Ammon's horn (tissue), 1 donor: ENCODE measurements around the gene LILRB3.
"Not testable (repeated sequence)": the region's sequence is repeated elsewhere in the genome, so short reads cannot be mapped to it uniquely, and the experiment has no call there.

Experiments
- DNase-seq: peaks from one replicate; pipeline ENCODE4 v3.0.0-alpha.2; 2016; ENCODE audit warnings: low spot score

The LILRB3 gene

DNA sequence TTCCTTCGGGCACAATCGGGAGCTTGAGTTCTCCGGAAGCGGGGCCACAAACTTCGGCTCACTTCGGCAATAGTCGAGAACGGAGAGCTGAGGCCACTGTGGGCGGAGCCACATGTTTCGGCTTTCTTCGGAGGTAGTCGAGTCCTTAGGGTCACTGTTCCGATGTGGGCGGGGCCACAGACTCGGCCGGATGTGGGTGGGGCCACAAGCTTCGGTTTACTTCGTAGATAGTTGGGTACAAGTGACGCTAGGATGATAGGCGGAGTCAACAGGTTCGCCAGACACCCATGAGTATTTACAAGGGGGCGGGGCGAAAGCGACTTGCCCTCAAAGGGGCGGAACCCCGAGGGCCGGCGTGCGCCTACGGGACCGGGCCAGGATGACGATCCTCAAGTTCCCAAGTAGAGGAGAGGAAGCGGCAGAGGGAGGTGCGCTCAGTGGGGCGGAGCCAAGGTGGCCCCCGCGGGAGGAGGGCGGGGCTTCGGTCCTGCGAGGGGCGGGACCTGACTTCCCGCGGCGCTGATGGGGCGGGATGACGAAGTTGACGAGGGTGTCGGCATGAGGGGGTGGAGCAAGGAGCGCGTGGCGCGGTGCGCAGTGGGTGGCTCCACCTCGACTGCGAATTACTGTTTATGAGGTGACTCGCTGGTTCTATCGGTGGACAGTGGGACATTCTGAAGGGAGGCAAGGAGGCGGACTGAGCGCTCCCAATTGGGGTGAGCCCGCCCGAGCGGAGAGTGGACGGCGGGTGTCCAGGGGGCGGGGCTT, 32.9 kb downstream of the LILRB3 start:
- peak; percentile 100 for DNase-seq

DNA sequence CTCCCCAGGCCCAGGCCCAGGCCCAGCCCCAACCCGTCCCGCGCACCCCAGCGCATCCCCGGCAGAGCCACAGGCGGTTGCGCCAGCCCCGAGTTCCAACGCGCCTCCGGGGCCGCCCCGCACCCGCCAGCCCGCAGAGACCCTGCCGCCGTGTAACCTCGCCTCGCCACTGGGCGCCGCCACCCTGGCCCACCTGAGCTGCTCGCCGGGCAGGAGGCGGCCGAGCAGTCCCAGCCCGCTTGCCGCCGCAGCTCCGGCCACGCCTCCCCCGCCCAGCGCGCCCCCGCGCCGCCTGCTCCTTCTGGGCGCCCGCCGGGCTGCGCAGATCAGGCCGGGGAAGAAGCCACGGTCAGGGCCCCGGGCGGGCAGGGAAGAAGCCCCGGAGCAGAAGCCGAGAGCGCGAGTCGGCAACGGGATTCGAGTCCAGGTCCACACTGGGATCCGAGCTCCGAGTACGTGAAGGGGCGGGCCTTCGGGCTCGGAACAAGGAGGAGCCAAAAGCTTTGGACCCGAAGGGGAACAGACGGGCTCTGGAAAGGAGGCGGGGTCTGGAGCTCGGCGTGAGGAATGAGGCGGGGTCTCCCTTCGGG, 33.6 kb downstream of the LILRB3 start, which contains the start of gene MBOAT7:
MBOAT7 (minus strand) TSS at position 436 of the 590 bp plus-strand sequence. CDS start 1,072 bp downstream, outside the sequence.
- DNase-seq = no peak

DNA sequence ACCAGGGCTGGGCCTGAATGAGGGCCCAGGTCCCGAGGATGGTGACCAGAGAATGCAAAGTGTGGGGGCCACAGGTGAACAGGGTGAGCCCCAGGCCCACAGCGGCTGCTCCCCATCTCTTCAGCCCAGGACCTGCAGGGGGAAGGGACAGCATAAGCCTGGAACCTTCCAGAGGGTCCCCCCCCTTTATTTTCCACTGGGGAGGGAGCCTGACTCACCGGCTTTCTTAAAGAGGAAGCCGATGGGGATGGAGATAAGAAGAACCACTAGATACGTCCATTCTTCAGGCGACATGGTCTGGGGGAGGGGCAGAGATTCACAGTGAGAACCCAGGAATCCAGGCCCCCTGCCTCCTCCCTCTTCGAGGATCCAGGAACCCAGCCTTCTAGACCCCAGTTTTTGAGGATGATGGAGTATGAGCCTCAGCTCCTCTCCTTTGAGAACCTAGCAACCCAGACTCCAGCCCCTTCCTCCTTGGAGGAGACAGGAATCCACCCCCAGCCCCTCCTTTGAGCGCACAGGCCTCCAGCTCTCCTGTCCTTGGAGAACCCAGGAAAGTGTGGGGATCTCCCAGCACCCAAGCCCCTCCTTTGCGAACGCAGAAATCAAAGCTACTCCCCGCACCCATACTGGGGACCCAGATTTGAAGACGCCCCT, 34.5 kb downstream of the LILRB3 start:
- no peak for DNase-seq

DNA sequence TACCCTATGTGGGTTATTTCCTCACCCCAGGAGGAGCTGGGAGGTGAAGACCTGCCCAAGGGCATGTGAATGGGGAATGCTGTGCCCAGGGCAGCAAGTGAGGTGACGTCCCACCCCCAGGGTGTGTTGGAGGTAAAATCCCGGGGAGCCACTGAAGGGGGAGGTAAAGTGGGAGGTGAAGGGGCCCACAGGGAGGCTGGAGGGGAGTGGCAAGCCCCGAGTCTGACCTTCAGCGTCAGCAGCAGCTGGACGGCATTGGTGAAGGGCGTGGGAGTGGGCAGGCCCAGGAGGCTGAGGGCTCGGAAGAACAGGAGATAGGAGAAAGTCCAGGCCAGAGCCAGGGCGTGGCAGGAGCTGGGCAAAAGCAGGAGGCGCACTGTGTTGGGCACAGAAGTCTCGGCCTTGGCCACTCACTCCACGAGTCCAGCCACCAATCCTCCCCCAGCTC, 35.8 kb downstream of the LILRB3 start:
- no peak for DNase-seq

DNA sequence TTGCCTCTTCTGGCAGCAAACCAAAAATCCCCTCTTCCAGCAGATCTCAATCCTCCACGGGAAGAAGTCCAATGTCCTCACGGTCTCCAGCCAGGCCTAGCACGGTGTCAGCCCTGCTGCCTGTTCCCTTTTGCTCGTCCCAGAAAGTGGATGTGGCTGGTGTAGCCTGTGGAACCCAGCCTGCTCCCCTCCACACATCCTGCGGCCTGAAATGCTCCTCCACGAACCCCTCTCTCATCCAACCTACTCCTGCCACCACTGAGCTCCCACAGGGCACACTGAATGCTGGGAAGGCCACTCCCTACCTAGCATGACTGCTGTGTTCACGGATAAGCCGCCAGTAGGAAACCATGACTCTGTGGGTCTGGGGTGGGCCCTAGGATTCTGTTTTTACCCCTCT, 36.5 kb downstream of the LILRB3 start:
- DNase-seq = no peak

DNA sequence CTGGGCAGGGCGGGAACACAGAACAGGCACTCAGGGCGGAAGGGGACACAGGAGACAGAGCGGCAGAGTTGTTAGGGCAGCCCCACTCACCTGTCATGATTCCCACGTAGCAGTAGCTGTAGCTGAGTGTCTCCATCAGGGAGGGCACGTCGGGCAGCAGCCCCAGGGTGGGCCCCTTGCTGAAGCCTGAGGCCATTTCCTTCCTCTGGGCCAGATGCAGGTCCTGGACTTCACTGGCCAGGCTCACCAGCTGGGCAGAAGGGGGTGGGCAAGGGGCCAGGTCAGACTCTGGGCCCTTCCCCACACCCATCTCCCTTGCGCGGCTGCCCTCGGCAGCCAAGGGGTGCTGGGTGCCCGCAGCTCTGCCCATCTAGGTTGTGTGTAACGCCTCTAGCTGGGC, 39.4 kb downstream of the LILRB3 start:
- DNase-seq = no peak

DNA sequence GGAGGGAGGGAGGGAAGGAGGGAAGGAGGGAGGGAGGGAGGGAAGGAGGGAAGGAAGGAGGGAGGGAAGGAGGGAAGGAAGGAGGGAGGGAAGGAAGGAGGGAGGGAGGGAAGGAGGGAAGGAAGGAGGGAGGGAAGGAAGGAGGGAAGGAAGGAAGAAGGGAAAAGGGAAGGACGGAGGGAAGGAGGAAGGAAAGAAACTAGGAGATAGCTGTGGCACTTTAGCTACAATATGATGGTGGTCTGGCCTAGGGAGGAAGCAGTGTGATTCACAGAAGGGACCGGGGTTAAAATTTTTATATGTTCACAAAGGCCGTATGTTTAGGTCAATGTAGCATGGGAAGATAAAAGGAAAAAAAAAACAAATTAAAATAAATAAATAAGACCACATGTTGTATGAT, 40.9 kb downstream of the LILRB3 start:
- DNase-seq = not testable (repeated sequence)

DNA sequence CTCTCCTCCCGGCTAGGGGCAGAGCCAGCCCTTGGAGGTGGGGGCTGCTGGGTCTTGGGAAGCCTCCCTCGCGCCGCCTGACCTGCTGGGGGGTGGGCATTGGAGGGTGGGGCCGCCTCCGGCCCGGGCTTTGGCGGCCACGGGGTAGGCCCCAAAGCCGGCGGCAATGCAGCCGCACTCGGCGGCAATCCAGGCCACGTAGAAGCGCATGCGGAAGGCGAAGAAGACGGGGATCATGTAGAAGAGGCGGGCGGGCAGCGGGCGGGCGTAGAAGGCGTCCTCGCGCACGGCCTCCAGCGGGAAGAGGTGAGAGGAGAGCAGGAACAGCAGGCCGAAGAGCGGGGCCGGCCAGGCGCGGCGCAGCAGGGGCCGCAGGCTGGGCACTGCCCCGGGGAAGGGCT, 42.1 kb downstream of the LILRB3 start:
- no peak for DNase-seq

DNA sequence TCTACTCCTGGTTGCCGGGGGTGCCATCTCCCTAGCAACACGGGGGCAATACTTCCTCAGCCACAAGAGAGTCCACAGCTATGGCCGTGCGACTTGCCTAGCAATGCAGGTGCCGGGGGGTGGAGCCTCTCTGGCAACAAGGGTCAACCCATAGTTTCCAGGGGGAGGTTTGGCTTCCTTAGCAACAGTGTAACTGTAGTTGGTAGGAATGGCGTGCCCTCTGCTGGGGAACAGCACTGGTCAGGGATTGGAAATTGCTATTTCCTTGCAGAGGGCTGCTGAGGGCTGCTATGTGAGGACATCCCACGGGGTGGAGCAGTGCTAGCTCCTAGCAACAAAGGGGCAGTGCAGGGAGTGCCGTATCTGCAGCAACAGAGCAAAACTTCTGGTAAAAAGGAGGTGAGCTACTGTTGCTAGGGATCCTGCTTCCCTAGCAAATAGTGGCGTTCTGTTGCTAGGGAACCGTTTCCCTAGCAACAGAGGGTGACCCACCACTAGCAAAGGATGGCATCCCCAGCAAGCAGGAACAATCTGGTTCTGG, 42.8 kb downstream of the LILRB3 start:
- peak; percentile 86 for DNase-seq

DNA sequence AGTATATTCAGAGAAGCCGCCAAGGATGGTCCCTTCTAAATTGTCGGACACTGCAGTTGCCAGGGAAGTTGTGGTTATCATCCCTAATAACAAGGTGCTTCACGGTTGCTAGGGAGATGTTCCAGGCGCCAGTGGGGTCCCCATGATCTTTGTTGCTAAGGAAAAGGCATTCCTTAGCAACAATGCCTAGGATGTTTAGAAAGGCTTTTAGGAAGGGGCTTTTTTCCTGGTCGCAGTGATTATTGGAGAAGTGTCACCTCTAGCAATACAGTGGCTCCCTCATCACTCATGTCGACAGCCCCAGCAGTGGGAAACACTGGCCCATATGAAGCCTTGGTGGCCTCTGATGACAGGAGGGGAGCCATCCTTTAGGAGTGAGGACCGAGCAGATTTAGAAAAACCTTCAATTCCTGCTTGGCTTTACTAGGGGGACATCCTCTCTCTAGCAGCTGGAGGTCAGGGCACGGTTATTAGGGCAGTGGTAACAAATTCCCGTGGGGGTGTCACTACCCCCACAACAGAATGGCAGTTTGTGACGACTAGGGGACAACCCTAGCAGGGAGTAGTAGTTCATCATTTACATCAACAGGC, 43.5 kb downstream of the LILRB3 start:
- no peak for DNase-seq

DNA sequence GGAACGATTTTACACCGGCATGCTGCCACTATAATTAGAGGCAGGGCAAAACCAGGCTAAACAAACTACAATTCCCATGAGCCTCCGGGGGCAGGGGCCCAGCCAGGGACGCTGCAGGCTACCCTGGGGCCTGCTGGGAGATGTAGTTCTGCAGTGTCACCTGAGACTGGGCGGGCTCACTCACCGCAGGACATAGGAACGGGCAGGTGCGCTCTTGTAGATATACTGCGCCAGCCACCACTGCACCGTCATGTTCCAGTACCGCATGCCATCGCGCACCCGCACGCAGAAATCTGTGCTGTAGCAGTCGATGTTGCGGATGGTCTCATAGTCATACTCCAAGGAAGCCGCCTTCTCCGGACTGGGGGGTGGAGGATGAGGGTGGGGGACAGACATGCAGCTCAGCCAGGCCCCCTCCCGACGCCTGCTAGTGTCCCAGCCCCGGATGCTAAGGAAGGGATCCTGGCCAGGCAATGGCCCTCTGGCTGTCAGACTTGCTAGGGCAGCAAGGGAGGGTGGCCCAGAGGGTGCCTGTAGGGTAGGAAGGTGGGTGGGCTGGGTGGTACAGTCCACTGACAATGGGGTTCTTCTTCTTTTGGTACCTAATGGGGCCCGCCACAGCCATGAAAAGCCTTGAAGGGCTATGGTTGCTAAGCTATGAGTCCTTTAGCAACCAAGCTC, 44.1 kb downstream of the LILRB3 start:
- peak; percentile 57 for DNase-seq

DNA sequence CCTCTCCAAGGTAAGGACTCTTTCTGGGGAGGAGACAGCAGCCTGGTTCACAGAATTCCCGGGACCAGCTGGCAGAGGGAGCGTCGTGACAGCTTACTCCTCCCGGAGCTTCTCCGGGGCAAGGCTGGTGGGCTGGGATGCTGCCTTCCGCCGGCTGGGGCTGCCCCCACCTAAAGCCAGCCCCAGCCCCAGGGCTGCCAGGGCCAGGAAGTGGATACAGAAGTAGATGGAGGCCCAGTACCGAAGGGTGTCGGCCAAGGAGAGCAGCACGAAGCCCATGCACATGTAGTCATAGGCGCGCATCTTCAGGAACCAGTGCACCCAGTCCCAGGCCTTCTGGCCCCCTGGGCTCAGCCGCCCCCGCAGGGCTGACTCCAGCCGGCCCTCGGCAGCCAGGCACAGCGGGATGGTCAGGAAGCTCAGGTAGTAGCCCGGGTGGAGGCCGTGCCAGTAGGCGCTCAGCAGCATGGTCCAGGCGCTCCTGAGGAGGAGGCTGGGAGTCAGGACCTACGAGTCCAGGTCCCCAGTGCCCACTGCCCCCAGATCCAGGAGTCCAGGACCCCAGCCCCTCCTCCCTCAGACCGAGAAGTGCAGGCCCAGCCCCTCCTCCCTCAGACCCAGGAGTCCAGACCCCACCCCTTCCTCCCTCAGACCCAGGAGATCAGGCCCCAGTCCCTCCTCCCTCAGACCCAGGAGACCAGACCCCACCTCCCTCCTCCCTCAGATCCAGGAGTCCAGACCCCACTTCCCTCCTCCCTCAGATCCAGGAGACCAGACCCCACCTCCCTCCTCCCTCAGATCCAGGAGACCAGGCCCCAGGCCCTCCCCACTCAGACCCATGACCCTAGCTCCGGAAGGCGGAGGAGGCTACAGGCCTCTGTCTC, 48.6 kb downstream of the LILRB3 start:
- DNase-seq = no peak

DNA sequence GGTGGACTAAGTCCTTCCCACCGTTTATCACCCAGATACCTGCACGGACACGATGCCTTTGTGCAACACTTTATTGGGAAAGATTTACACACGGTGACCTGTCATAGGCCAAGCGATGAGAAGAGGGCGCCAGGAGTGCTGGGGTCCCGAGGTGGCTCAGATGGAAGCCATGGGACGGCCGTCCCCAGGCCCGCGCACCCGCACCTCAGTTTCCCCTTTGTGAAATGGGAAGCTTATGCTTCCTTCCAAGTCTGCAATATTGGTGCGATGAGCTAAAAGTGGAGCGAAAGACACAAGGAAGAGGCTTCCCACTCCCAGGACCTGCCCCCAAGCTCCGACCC, 49.5 kb downstream of the LILRB3 start:
- DNase-seq = no peak

DNA sequence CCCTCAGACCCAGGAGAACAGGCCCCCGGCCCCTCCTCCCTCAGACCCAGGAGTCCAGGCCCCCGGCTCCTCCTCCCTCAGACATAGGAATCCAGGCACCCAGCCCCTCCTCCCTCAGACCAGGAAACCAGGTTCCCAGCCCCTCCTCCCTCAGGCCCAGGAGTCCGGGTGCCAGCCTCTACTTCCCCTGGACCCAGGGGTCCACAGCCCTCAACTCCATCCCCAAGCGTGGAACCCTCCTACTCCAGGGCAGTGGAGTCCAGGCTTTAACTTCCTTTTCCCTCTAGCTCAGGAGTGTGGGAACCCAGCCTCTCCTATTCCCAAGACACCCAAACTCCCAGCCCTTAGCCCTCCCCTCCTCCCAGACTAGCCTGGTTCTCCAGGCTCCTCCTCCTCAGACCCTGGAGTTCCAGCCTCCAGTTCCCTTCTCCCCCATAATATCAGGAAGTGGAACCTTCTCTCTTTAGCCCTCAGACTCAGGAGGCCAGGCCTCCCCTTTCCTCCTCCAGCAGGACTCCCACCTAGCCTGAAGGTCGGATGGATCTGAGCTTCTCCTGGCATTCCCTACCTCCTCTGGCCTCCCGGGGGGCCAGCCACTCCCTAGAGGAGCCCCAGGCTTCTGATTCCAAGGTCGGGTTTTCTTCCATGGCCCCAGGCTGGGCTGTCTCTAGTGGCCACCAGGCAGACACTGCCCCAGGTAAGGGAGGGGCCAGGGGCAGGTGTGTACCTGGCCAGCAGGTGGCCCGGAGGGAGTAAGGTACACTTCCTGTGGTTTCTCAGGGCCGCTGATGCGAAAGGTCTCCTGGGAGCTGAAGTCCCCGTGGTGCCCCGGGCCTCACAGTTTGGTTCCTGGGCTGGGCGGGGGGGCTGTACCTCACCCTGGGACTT, 50.1 kb downstream of the LILRB3 start, which contains the start of gene TMC4:
TMC4 (minus strand) TSS at position 690 of the 888 bp plus-strand sequence; CDS start at position 647, 43 bp downstream.
- no peak for DNase-seq

DNA sequence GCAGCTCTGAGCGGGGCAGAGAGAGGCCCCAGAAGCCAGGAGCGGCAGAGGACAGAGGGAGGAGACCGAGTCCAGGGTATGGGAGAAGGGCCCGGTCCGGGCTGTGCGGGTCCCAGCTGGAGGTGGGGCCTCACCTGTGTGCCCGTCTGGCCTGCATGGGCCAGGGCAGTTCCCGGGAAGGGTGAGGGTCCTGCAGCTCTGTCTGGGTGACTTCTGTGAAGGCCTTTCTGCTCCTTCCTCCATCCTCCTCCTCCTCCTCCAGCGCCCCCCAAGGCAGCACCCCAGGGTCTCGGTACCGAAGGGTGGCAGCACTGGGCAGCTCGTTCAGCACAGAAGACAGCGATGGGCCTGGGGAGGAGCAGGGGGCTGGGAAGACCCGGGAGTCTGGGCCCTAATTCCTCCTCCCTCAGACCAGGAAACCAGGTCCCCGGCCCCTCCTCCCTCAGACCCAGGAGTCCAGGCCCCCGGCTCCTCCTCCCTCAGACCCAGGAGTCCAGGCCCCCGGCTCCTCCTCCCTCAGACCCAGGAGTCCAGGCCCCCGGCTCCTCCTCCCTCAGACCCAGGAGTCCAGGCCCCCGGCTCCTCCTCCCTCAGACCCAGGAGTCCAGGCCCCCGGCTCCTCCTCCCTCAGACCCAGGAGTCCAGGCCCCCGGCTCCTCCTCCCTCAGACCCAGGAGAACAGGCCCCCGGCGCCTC, 50.9 kb downstream of the LILRB3 start:
- not testable (repeated sequence) for DNase-seq

DNA sequence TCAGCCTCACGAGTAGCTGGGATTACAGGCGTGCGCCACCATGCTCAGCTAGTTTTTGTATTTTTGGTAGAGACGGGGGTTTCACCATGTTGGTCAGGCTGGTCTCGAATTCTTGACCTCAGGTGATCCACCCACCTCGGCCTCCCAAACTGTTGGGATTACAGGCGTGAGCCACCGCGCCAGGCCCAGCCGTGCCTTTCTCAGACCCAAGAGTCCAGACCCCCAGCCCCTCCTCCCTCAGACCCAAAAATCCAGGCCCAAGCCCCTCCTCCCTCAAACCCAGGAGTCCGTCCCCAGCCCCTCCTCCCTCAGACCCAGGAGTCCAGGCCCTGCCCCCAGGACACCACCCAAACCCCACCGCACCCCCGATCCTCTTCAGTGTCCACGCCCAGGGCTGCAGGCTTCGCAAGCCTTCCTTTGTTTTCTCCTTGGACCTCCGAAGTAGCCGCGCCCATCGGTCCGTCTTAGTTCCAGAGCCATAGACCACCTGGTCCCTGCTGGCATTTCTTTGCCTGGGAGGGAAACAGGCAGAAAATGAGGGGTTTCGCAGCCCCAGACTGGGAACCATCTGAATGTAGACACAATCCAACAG, 53.6 kb downstream of the LILRB3 start:
- DNase-seq = no peak

DNA sequence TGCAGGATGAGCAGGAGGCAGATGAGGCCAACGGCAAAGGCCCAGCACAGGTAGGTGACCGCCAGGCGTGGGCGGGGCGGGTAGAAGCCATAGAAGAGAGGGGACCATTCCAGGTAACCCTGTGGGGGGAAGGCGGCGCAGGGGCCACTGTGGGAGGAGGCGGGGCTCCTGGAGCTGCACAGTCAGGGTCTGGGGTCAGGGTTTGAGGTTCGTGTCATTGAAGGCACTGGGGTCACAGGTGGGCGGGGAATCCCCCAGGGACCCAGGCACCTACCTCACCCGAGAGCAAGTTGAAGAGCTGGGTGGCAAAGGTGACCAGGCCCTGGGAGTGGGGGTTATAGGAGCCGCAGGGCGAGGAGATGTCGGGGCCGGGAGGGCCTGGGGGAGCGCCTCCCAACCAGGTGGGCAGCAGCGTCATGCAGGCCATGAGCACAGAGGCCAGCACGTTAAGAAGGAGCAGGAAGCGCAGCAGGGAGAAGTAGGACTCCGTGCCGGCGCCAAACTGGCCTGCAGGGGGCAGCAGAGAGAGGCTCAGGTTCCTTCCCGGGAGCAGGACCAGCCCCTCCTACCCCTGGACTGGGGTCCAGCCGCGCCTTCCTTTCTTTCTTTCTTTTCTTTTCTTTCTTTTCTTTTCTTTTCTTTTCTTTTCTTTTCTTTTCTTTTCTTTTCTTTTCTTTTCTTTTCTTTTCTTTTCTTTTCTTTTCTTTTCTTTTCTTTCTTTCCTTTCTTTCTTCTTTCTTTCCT, 54.5 kb downstream of the LILRB3 start:
- peak; percentile 90 for DNase-seq
